A673 (cell line): ENCODE data around the gene IKZF3. TPM values are rescaled to one million over a fixed set of nuclear protein-coding genes. Genes with fewer than 3 reads are reported as not detected.

Experiments used
- Bru-seq: library from RNA; stranded (reverse); fragments of 400-500 nt; gene quantifications from one replicate; lab custom pipeline; 2021; lab: Mats Ljungman, UMichigan
- BruChase-seq, 2 experiments: library from RNA; stranded (reverse); fragments of 400-500 nt; gene quantifications; one replicate each; lab custom pipeline; 2021; lab: Mats Ljungman, UMichigan
- BruUV-seq: library from RNA; stranded (reverse); fragments of 400-500 nt; replicated peaks from 2 replicates; lab custom pipeline; 2021; lab: Mats Ljungman, UMichigan
- CTCF ChIA-PET: fragments of 300-600 bp; sonication (Branson Sonifier 250); formaldehyde crosslinking; loops from one replicate; lab custom pipeline; 2022; ENCODE audit warnings: antibody characterized with exemption; lab: Charles Lee
- POLR2A ChIA-PET: fragments of 300-600 bp; sonication (Branson Sonifier 250); formaldehyde crosslinking; loops from one replicate; lab custom pipeline; 2022; ENCODE audit warnings: antibody characterized with exemption; ENCODE audit not compliant: low non-redundant PET; lab: Charles Lee
- DNase-seq: peaks from one replicate; pipeline ENCODE4 v3.0.0-alpha.2; 2015; ENCODE audit warnings: low spot score
- H3K27ac ChIP-seq: fragments of 200-600 bp; sonication (generic); 2 replicates; pipeline ENCODE4 v1.5.1; 2016; ENCODE audit warnings: mixed run types, low read depth, mild to moderate bottlenecking, mixed read lengths, antibody characterized with exemption, low read length; ENCODE audit not compliant: poor library complexity, severe bottlenecking
- H3K27me3 ChIP-seq: fragments of 200-600 bp; sonication (generic); replicated peaks from 2 replicates; pipeline ENCODE4 v1.6.1; 2017; ENCODE audit warnings: mixed run types, low read depth, mild to moderate bottlenecking, mixed read lengths, antibody characterized with exemption, low read length; ENCODE audit not compliant: insufficient read depth, poor library complexity
- H3K36me3 ChIP-seq: fragments of 200-600 bp; sonication (generic); 2 replicates; pipeline ENCODE4 v1.6.1; 2016; ENCODE audit warnings: mixed run types, mild to moderate bottlenecking, mixed read lengths, antibody characterized with exemption, low read length; ENCODE audit not compliant: insufficient read depth, poor library complexity, severe bottlenecking
- H3K4me1 ChIP-seq: fragments of 200-600 bp; sonication (generic); 2 replicates; pipeline ENCODE4 v1.6.1; 2017; ENCODE audit warnings: mixed run types, mild to moderate bottlenecking, mixed read lengths, antibody characterized with exemption, low read length; ENCODE audit not compliant: insufficient read depth, poor library complexity, severe bottlenecking
- H3K4me3 ChIP-seq: fragments of 200-600 bp; sonication (generic); 2 replicates; pipeline ENCODE4 v1.5.1; 2016; ENCODE audit warnings: low read depth, mixed run types, mild to moderate bottlenecking, mixed read lengths, low read length; ENCODE audit not compliant: poor library complexity, severe bottlenecking
- H3K9me3 ChIP-seq: fragments of 200-600 bp; sonication (generic); 2 replicates; pipeline ENCODE4 v1.6.1; 2016; ENCODE audit warnings: mixed run types, low read depth, mild to moderate bottlenecking, mixed read lengths, antibody characterized with exemption, low read length; ENCODE audit not compliant: poor library complexity, severe bottlenecking
- CTCF ChIP-seq: fragments of 300-800, 200-600 bp; sonication (generic); conservative IDR thresholded peaks from 2 replicates; pipeline ENCODE4 v1.5.1; 2017; ENCODE audit warnings: low read depth, mild to moderate bottlenecking, antibody characterized with exemption, low read length, moderate library complexity, mixed read lengths
- EZH2 ChIP-seq: fragments of 200-600 bp; sonication (generic); IDR thresholded peaks from 2 replicates; pipeline ENCODE4 v1.6.1; 2017; ENCODE audit warnings: borderline replicate concordance, low read depth, mild to moderate bottlenecking, mixed read lengths, antibody characterized with exemption, low read length; ENCODE audit not compliant: poor library complexity, severe bottlenecking
- intact Hi-C: fragments of 100-400 bp; cut with micrococcal nuclease; formaldehyde crosslinking; loops from one replicate; pipeline ENCODE4 v1.10.0; 2022; ENCODE audit not compliant: unreplicated experiment
- long read RNA-seq: library from polyadenylated mRNA; stranded (forward); transcript quantifications from one replicate; pipeline ENCODE4 v2.0.0, GENCODE V29; 2022
- total RNA-seq: library from RNA; stranded (reverse); gene quantifications from 2 replicates; pipeline ENCODE4 v1.2.3, GENCODE V29; 2021

The IKZF3 gene
- total RNA-seq (not detected in 2 replicates), Bru-seq, nascent RNA (percentile 1 among the genes with signal in this experiment), BruChase-seq, experiment 1, labeled RNA remaining after a 2-hour chase (percentile 1 among the genes with signal in this experiment), BruChase-seq, experiment 2, labeled RNA remaining after a 6-hour chase (percentile 2 among the genes with signal in this experiment)
- long read RNA-seq = 0 reads

- no peaks in the 10 kb centered on the region for H3K9me3 ChIP-seq
- H3K27me3 ChIP-seq = peaks cover 54% of the 10 kb centered on the region
- TF ChIP-seq EZH2 (peak; percentile 97), CTCF (no peak)
- intact Hi-C loops = no loop called here
- DNase-seq = peak; percentile 15
- no peak within 1 kb of the TSS for H3K27ac ChIP-seq
- CTCF ChIA-PET = no interaction called here
- H3K4me1 ChIP-seq = no peaks in the 10 kb centered on the region
- no peaks in the 10 kb centered on the region for H3K36me3 ChIP-seq
- no TSS peak for BruUV-seq
- no peak within 1 kb of the TSS for H3K4me3 ChIP-seq
- POLR2A ChIA-PET = no interaction called here
These were observed at the start of gene IKZF3 for GRCh38 chr17:39863918-39864746. Gene IKZF3, minus strand, starts transcription at chr17:39864312. Its CDS starts 186 bp downstream, at chr17:39864126.

- Histone ChIP-seq H3K9me3 (no peaks in the 10 kb centered on the region), H3K4me3 (no peak overlapping the region), H3K4me1 (no peaks in the 10 kb centered on the region), H3K36me3 (no peaks in the 10 kb centered on the region), H3K27ac (no peak overlapping the region), H3K27me3 (no peaks in the 10 kb centered on the region)
- intact Hi-C loops = no loop called here
- ChIA-PET CTCF (no interaction called here), POLR2A (no interaction called here)
- no TSS peak for BruUV-seq
- DNase-seq = no peak
- no peak for TF ChIP-seq CTCF
- TF ChIP-seq EZH2 = no peak
These were observed 44.8 kb upstream of the IKZF3 start for GRCh38 chr17:39908789-39909352.

DNA sequence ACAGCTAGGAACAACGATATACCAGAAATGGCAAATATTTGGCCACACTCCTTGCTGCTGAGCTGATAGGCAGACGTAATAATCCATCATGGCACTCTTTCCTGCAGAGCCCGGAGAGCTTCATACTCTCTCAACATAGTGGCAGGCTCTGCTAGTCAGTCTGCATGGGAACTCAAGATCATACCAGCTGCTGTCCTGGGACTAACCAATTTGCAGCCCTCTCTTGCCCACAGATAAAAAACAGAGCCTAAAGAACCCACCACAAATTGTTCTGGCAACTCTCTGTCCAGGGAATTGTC lies 40.8 kb upstream of the IKZF3 start:
- intact Hi-C loops = no loop called here
- no TSS peak for BruUV-seq
- no peaks in the 10 kb centered on the region for H3K9me3 ChIP-seq
- ChIA-PET CTCF (no interaction called here), POLR2A (no interaction called here)
- DNase-seq = no peak
- no peak overlapping the region for H3K27ac ChIP-seq
- no peaks in the 10 kb centered on the region for H3K36me3 ChIP-seq
- H3K27me3 ChIP-seq = no peaks in the 10 kb centered on the region
- no peak for TF ChIP-seq CTCF
- no peak for TF ChIP-seq EZH2
- H3K4me3 ChIP-seq = no peak overlapping the region
- no peaks in the 10 kb centered on the region for H3K4me1 ChIP-seq
